Stimulated activated CD8-positive, alpha-beta memory T cell treated with anti-CD3 and anti-CD28 coated beads, Interleukin-12 subunit alpha, Interleukin-12 subunit beta, amount 100 ng/mL, for 24 hours (primary cell): ENCODE results near the gene UGDH.
"Not testable (repeated sequence)": the region's sequence is repeated elsewhere in the genome, so short reads cannot be mapped to it uniquely, and the experiment has no call there.

ENCODE experiments used
- DNase-seq: peaks from one replicate; pipeline ENCODE4 v3.0.0-alpha.2; 2020; ENCODE audit errors: extremely low read depth

UGDH gene

GRCh38 chr4:39529534-39529933 lies 2.3 kb upstream of the UGDH start:
- DNase-seq, result no peak

- DNase-seq, result no peak
These were observed 824 bp upstream of the UGDH start for GRCh38 chr4:39528061-39528465.

- peak; percentile 5 for DNase-seq
These were observed 409 bp downstream of the UGDH start for GRCh38 chr4:39526765-39527295.

DNA sequence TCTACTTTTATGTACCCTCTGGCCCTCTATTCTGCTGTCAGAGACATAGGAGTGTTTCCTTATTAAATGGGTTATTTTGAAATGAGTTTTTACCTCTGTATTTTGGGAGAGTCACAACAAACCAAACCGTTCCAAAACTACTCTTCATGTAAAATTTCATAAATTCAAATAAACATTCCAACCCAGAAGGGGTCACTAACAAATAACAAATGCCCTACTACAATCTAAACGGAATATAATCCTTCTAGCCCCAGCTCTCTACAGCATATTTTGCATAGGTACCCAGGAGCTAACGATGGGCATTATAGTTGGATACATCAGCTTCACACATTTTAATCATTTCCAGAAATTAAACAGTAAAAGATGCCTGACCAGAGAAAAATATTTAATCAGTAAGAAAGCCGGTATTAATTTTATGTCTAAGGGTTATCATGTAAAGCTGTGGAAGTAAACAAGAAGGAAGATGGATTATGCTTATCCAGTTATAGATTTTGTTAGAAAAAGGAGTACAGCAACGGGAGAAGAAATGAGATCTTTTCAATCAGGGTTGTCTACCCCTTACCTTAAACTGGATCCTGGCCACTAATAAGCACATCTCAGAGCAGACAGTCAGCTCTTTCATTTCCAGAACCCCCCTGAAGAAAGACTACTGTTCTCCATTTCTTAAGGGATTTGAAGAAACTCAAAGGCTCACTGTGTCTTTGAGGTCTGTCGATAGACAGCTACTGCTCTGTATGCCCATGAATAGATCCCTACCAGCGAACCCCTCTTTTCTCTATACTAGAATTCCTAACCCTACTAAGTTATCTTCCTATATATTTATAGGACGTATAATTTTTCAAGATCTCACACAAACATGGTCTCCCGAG lies 1.2 kb downstream of the UGDH start:
- DNase-seq, result no peak

DNA sequence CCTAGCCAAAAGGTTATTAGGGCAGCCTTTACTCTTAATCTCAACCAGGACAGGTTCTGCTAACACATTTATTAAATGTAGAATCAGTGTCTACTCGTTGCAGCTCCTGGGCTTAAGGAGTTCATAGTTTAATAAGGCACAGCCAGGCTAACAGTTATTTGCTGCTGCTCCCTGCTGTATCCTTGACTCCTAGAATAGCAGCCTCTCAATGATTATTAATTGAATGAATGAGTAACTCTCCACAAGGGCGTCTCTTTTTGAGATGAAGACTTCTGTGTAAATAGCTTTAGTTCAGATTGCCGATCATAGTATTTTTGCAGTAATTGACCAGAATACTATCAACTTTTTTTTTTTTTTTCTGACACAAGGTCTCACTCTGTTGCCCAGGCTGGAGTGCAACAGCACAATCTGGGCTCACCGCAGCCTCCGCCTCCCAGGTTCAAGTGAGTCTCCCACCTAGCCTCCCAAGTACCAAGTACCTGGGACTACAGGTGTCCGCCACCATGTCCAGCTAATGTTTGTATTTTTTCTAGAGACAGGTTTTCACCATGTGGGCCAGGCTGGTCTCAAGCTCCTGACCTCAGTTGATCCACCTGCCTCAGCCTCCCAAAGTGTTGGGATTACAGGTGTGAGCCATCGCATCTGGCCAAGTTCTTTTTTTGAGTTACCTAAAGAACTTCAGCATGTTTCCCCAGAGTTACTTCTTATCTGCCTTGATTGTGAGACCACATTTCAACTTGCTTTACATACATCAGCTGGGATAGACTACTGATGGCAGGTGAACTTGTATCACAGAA lies 2.9 kb downstream of the UGDH start:
- DNase-seq, result no peak

GRCh38 chr4:39522068-39522467 lies 5.2 kb downstream of the UGDH start:
- no peak for DNase-seq

DNA sequence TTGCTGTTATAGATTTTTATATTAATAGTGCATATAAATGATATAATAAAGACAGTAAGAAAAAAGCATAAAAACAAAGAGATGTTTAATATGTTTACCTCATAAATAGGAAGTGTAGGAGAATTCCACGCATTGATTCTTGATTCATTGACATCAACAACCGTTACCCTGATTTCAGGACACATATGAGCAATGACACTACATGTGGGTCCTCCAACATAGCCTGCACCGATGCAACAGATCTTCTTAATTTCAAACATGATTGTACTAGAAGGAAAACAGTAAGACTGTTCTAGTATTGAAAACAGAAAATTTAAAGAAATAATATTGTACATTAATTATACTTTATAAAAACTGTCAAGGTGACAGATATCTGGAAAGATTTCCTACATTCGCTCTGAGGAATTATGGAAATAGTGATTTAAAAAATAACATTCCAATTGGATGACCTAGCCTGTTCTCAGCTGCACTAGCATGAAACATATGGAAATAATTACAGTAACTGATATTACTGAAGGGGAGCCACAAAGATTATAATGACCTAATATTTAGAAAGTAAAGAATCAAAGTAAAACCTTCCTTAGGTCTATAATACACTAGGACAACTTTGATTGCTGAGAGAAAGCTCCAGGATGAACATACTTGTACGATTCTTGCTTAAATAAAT lies 5.9 kb downstream of the UGDH start:
- DNase-seq, result no peak

GRCh38 chr4:39518484-39518883 lies 8.8 kb downstream of the UGDH start:
- DNase-seq, result no peak

GRCh38 chr4:39516407-39516966 lies 10.8 kb downstream of the UGDH start:
- DNase-seq, result no peak

GRCh38 chr4:39515669-39516401 lies 11.4 kb downstream of the UGDH start:
- not testable (repeated sequence) for DNase-seq

DNA sequence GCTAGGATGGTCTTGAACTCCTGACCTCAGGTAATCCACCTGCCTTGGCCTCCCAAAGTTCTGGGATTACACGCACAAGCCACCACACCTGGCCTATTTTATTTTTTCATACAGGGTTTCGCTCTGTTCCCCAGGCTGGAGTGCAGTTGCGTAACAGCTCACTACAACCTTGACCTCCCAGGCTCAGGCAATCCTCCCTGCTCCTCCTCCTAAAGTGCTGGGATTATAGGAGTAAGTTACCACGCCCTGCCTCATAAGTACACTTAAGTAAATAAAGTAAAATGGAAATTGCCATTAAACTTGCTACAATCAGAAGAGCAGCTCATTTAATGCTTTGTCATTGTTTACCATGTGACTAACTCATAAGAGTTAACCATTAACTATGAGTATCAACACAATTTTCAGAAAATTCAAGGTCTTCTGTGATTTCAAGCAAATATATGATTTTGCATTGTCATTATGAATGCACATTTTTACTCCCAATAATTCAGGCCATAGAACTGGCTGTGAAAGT lies 12.3 kb downstream of the UGDH start:
- DNase-seq, result no peak

- not testable (repeated sequence) for DNase-seq
These were observed 13.0 kb downstream of the UGDH start for GRCh38 chr4:39514266-39514665.

- DNase-seq, result no peak
These were observed 16.8 kb downstream of the UGDH start for GRCh38 chr4:39510348-39510929.

DNA sequence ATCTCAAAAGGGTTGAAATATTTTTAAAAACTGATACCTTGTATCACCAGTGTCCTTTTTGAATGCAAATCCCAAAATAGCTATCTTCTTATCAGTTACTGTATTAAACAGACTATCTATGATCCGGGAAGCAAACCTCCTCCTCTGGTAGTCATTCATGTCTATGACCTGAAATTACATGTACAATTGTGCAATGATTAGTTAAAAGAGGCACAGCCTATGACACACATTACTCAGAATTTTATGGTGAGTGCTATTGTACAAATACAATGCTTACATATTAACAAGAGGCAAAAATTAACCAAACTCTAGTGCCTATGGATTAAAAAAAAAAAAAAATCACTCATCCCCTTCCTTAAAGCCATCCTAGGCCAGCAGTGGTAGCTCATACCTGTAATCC lies 21.7 kb downstream of the UGDH start:
- no peak for DNase-seq

DNA sequence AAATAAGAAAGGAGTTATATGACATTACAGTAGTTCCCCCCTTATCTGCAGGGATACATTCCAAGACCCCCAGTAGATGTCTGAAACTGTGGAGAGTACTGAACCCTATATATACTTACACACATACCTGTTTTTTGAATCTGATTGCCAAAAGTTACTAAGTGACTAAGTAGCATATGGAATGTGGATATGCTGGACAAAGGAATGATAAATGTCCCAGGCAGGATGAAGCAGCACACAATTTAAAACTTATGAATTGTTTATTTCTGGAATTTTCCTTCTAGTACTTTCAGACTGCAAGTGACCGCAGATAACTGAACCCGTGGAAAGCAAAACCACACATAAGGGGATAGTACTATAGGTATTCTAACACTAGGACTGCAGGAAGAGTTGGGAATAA lies 22.7 kb downstream of the UGDH start:
- no peak for DNase-seq

GRCh38 chr4:39502664-39503035 lies 24.6 kb downstream of the UGDH start:
- DNase-seq, result not testable (repeated sequence)

DNA sequence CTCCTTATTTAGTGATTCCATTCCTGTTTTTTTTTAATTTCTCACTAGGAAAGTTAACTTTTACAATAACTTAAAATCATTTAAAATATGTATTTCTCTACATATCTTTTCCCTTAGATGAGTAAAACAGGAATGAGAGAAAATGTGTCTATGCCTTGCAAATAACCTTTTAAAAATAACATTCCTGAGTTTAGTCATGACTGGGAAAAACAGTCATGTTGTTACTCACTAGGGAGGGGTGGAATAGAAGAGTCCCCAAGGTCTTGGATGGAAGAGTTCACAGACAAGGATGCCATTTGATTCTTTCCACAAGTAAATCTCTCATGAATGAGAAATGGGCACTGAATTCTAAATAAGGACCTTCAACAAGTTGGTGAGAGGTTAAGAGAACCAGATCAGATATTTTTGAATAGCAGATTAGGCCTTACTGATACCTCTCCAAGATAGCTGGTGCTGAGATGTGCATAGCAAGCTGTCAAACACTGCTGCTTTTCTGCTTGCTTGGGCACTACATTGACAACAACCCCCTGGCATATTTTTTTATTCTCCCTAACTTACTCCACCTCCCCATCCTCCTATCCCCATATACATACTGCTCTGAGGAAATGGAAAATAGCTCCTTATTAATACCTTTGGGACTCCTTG lies 25.1 kb downstream of the UGDH start:
- DNase-seq, result no peak

DNA sequence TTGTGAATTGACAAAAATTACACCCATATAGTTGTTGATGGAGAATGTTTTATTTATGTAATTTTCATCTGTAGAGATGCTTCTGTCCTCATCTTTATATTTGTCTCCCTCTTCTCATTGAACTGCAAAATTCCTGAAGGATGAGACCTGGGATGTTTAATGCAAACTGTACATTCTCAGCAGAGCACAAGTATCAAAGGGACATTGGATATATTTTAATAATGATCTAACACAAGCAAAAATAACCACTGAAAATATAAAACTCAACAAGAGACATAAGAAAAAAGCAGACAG lies 28.6 kb downstream of the UGDH start:
- no peak for DNase-seq

GRCh38 chr4:39497909-39498726 lies 29.1 kb downstream of the UGDH start:
- no peak for DNase-seq
